Measurements from ENCODE around the gene CBFB.

The CBFB gene

DNA sequence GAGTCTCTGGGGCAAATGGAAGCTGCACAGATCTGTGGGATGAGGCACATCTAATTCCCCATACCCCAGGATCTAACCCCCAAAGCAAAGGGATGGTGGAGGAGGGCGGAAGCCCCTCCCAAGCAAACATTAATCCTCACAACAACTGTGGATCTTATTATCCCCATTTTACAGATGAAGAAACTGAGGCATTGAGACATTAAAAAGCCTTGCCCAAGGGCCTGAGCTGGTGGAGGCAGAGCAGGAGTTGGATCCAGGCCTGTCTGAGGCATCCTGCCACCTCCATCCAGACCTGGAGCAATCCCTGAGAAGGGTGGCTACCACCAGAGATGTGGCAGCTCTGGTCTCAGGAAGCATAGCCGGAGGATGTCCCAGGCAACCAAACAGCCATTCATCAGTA lies 17.7 kb upstream of the CBFB start:
- no peak for TF ChIP-seq CTCF (IDR thresholded peaks at IDR 0.05)
- no peak overlapping the region for H3K4me3 ChIP-seq
- no peak overlapping the region for H3K27ac ChIP-seq
- DNase-seq (ENCODE audit: low spot score) = no peak

DNA sequence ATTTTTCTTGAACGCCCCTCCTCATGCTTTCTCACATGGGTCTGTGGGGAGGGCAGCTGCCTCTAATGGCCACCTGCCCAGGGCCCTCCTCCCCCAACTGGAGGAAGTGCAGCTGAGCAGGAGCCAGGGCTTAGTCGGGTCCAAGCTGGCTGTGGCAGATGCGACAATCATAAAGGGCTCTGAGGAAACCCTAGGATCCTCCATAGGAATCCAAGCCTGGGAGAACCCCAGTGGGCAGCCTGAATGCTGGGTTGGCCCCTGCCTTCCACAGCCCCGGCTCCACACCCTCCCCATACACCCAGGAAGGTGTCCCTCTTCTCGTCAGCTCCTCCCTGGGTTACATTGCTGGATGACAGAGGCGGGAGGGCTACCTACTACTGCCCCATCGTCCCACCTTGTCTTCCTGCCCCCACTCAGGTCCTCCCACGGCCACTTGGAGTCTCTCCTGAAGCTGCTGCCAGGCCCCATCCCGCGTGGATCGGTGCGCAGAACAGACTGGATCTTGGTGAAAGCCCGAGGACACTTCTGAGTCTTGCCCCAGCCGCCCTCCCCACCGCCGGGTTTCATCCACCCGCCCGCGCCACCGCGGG lies 15.6 kb upstream of the CBFB start:
- no peak for TF ChIP-seq CTCF (IDR thresholded peaks at IDR 0.05)
- peak overlapping the region; percentile 82 for H3K4me3 ChIP-seq
- H3K27ac ChIP-seq = peak overlapping the region; percentile 54 to 85
- peak; percentile 74 for DNase-seq (ENCODE audit: low spot score)

DNA sequence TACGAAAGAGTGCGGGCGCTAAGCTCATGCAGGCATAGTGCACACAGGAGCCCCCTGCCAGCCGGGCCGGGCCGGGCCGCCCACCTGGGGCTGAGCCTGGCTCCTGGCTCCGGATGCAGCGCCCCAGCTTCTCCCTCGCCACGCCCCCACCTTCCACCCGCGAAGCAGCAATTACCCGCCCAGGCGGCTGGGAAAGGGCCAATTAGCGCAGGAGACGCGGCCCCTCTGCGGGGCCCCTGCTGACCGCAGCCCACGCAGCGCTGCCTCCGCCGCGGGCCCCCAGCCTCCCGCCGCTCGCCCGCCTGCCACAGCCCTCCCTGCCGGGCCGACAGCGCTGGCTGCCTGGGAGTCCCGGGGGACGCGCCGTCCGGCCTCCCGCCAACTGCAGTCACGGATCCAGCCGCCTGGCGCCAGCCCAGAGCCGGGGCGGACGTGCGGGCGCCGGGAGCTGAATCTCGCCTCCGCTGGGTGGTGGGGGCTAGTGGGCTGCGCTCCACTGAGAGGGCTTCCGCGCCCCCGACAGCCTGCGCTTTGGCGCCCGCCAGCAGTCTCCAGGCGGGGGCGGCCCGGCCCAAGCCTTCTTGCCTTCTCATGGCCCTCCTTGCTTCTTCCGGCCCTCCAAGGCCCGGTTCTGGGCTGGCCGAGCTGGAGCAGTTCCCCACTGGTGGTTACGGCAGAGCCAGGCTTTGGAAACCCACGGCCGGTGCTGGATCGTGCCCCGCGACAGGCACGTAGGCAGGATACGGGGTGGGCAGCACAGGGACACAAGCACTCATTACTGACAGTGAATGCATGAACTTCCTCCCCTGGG lies 14.9 kb upstream of the CBFB start:
- TF ChIP-seq CTCF (IDR thresholded peaks at IDR 0.05) = no peak
- peak overlapping the region; percentile 54 to 85 for H3K27ac ChIP-seq
- peak overlapping the region; percentile 82 for H3K4me3 ChIP-seq
- peak; percentile 91 for DNase-seq (ENCODE audit: low spot score)

DNA sequence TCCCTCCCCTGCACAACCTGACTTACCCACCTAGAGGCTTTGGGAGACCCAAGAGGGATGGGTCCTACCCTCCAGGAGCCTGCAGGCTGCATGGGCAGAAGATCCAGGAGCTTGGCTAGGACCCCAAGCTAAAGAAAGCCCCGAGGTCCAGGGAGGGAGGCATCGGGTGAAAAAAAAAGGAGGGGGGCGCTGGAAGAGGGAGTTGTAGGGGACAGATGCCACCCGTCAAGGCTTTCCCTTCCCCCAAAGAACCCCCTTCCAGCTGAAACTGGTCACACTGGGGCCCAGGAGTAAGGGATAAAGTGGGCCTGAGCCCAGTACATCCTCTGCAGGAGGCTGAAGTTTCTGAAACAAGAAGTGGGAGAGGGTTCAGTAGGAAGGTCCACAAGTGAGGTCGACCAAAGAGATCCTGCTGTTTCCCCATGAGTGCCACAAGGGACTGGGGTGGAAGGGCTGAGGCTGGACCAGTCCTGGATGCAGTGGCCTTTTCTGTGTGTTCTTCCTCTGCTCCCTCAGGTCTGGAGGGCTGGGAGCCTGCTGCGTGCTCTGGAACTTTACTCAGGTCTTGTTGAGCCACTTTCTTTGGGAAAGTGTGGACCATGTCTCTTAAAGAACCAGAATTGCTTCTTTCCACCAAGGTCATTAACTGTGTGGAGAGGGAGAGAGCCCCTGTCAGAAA lies 14.2 kb upstream of the CBFB start:
- Histone ChIP-seq H3K4me3 (peak overlapping the region; percentile 82), H3K27ac (peak overlapping the region; percentile 54 to 85)
- TF ChIP-seq CTCF (IDR thresholded peaks at IDR 0.05) = no peak
- no peak for DNase-seq (ENCODE audit: low spot score)

DNA sequence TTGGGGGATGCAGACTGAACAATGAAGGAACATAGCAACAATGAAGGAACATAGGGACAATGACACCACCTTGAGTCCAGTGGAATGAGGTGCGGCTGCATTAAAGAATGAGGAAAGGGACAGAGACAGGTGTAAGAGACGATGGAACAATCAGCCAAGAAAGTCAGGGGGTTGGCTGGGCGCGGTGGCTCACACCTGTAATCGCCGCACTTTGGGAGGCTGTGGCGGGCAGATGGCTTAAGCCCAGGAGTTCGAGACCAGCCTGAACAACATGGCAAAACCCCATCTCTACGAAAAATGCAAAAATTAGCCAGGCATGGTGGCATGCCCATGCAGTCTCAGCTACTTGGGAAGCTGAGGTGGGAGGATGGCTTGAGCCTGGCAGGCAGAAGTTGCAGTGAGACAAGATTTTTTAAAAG lies 13.6 kb upstream of the CBFB start:
- TF ChIP-seq CTCF (IDR thresholded peaks at IDR 0.05) = no peak
- DNase-seq (ENCODE audit: low spot score) = peak; percentile 55
- H3K4me3 ChIP-seq = no peak overlapping the region
- H3K27ac ChIP-seq = no peak overlapping the region

DNA sequence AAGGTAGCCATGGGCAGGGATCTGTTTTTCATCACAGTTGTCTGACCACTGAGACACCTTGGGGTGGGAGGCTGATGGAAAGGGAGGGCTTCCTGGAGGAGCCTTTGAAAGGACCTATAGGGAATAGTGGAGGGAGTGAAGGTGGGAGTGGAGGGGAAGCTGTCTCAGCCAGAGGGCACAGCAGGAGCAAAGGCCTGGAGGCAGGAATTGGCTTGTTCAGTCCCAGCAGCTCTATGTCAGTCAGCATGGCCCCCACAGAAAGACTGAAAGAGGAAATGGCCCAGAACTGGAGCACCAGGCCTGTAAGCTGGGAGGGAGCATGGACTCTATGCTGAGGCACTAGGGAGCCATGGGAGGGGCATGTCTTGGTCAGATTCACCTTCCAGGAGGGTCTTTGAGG lies 12.8 kb upstream of the CBFB start:
- Histone ChIP-seq H3K27ac (no peak overlapping the region), H3K4me3 (no peak overlapping the region)
- no peak for TF ChIP-seq CTCF (IDR thresholded peaks at IDR 0.05)
- peak; percentile 29 for DNase-seq (ENCODE audit: low spot score)

Data from coronary artery (tissue), 2 donors.